Endothelial cell of umbilical vein (primary cell): ENCODE results near the gene CSAG2. TPM values are rescaled to one million over a fixed set of nuclear protein-coding genes. Genes with fewer than 3 reads are reported as not detected.

ENCODE experiments used
- BruUV-seq: library from RNA; stranded (reverse); fragments of 400-500 nt; replicated peaks from 2 replicates; lab custom pipeline; 2021; lab: Mats Ljungman, UMichigan
- CTCF ChIA-PET: fragments of 300-600, 350-600 bp; sonication (Branson Sonifier 250); formaldehyde crosslinking; loops from one replicate; lab custom pipeline; 2021; ENCODE audit warnings: antibody characterized with exemption, inconsistent platforms; lab: Charles Lee
- POLR2A ChIA-PET: fragments of 300-600, 350-600 bp; sonication (Branson Sonifier 250); formaldehyde crosslinking; loops from one replicate; lab custom pipeline; 2021; ENCODE audit warnings: antibody characterized with exemption, inconsistent platforms; lab: Charles Lee
- DNase-seq: peaks from one replicate; pipeline ENCODE4 v3.0.0-alpha.2; 2011; ENCODE audit warnings: low read depth, low spot score
- FAIRE-seq: peaks from 2 replicates; lab custom pipeline; 2011; peaks lifted over from hg19 to GRCh38; lab: Jason Lieb, UNC
- H2AFZ ChIP-seq: 2 replicates; pipeline ENCODE4 v1.6.0; 2012; ENCODE audit warnings: low read depth, low read length, control low read depth, inconsistent platforms
- H3K27ac ChIP-seq: 2 replicates; pipeline ENCODE4 v1.5.1; 2011; ENCODE audit warnings: low read depth, mild to moderate bottlenecking, control low read depth, low read length, moderate library complexity; ENCODE audit not compliant: insufficient read depth
- H3K27me3 ChIP-seq, 2 experiments: 2 replicates each; pipeline versions ENCODE4 v1.6.0 to v1.6.1; 2011; ENCODE audit warnings: low read length in 2 of 2, mixed read lengths in 1 of 2; ENCODE audit not compliant: control insufficient read depth in 2 of 2, insufficient read depth in 2 of 2
- H3K36me3 ChIP-seq, 2 experiments: 2 replicates in 1 of 2; 3 replicates in 1 of 2; pipeline ENCODE4 v1.5.1; 2011; ENCODE audit warnings: low read length in 2 of 2, mild to moderate bottlenecking in 1 of 2, moderate library complexity in 1 of 2; ENCODE audit not compliant: control insufficient read depth in 2 of 2, insufficient read depth in 2 of 2; ENCODE audit errors: extremely low read depth in 1 of 2
- H3K4me1 ChIP-seq: 3 replicates; pipeline ENCODE4 v1.5.1; 2011; ENCODE audit warnings: mild to moderate bottlenecking, low read length; ENCODE audit not compliant: control insufficient read depth, insufficient read depth; ENCODE audit errors: extremely low read depth
- H3K4me2 ChIP-seq: 2 replicates; pipeline ENCODE4 v1.6.1; 2011; ENCODE audit warnings: low read length, control low read depth, mixed read lengths; ENCODE audit not compliant: insufficient read depth
- H3K4me3 ChIP-seq, 3 experiments: fragments of 200-600 bp in 1 of 3; sonication (generic), shearing (Covaris generic) in 1 of 3; replicated peaks in 1 of 3; 2 replicates each; pipeline ENCODE4 v1.5.1; 2011 to 2016; ENCODE audit warnings: control low read depth in 3 of 3, low read length in 3 of 3, mild to moderate bottlenecking in 2 of 3, inconsistent platforms in 1 of 3, low read depth in 1 of 3, moderate library complexity in 1 of 3; ENCODE audit not compliant: insufficient read depth in 1 of 3
- H3K79me2 ChIP-seq: 2 replicates; pipeline ENCODE4 v1.6.0; 2012; ENCODE audit warnings: low read length, inconsistent platforms; ENCODE audit not compliant: control insufficient read depth, insufficient read depth
- H3K9ac ChIP-seq: replicated peaks from 2 replicates; pipeline ENCODE3; 2011; ENCODE audit warnings: low read length, control low read depth; ENCODE audit not compliant: insufficient read depth; ENCODE audit errors: extremely low read depth
- H3K9me1 ChIP-seq: replicated peaks from 3 replicates; pipeline ENCODE4 v1.6.0; 2011; ENCODE audit warnings: mild to moderate bottlenecking, low read length; ENCODE audit not compliant: control insufficient read depth, insufficient read depth; ENCODE audit errors: extremely low read depth
- H3K9me3 ChIP-seq: replicated peaks from 2 replicates; pipeline ENCODE4 v1.5.1; 2012; ENCODE audit warnings: low read length, inconsistent platforms; ENCODE audit not compliant: control insufficient read depth, insufficient read depth
- H4K20me1 ChIP-seq: replicated peaks from 2 replicates; pipeline ENCODE3; 2011; ENCODE audit warnings: mild to moderate bottlenecking, low read length; ENCODE audit not compliant: control insufficient read depth, insufficient read depth; ENCODE audit errors: extremely low read depth
- EZH2 ChIP-seq: IDR thresholded peaks from 2 replicates; pipeline ENCODE4 v1.6.1; 2012; ENCODE audit warnings: borderline replicate concordance, low read depth, mild to moderate bottlenecking, moderate library complexity, low read length, inconsistent platforms; ENCODE audit not compliant: severe bottlenecking
- FOS ChIP-seq: IDR thresholded peaks from 2 replicates; pipeline ENCODE4 v1.6.1; 2011; ENCODE audit warnings: mild to moderate bottlenecking, low read length, moderate library complexity, borderline replicate concordance; ENCODE audit not compliant: insufficient read depth
- GATA2 ChIP-seq: IDR thresholded peaks from 2 replicates; pipeline ENCODE4 v1.7.0; 2011; ENCODE audit warnings: low read depth, mild to moderate bottlenecking, moderate library complexity, mixed read lengths, low read length; ENCODE audit not compliant: insufficient read length, insufficient read depth
- JUN ChIP-seq: IDR thresholded peaks from 2 replicates; pipeline ENCODE4 v1.6.1; 2011; ENCODE audit warnings: borderline replicate concordance, low read depth; ENCODE audit not compliant: insufficient read length, insufficient read depth
- MYC ChIP-seq: IDR thresholded peaks from one replicate; pipeline ENCODE4 v1.6.1; 2011; ENCODE audit warnings: mild to moderate bottlenecking, low read depth, low read length
- POLR2A ChIP-seq: IDR thresholded peaks from 2 replicates; pipeline ENCODE4 v1.6.1; 2012; ENCODE audit warnings: low read depth, mild to moderate bottlenecking, control low read depth, low read length
- POLR2AphosphoS5 ChIP-seq: IDR thresholded peaks from 2 replicates; pipeline ENCODE4 v1.6.1; 2012; ENCODE audit warnings: low read depth, mild to moderate bottlenecking, control low read depth, low read length, moderate library complexity; ENCODE audit not compliant: insufficient read depth
- dilution Hi-C: fragments of 300-500 bp; cut with MboI; formaldehyde crosslinking; loops from one replicate; pipeline ENCODE4 v1.15.0; 2019; ENCODE audit warnings: low sequenced_read_pairs; ENCODE audit not compliant: extremely low pct_ligation_motif_present
- intact Hi-C: fragments of 100-400 bp; cut with micrococcal nuclease; formaldehyde crosslinking; loops from one replicate; pipeline ENCODE4 v1.10.0; 2022
- polyA plus RNA-seq, 4 experiments: library from polyadenylated mRNA; depleted of rRNA in 3 of 4; stranded (reverse) in 3 of 4; unstranded in 1 of 4; fragments of >200 nt; gene quantifications; 2 replicates each; pipeline versions ENCODE4 v1.2.1 to v1.2.3, GENCODE V29; 2011 to 2012; ENCODE audit warnings: missing spikeins in 1 of 4
- total RNA-seq: library from RNA; stranded (reverse); gene quantifications from 2 replicates; pipeline ENCODE4 v1.2.3, GENCODE V29; 2021
- TF ChIP-seq, protein P1 (sequence below): IDR thresholded peaks from 2 replicates; pipeline ENCODE4 v1.6.1; 2011; ENCODE audit not compliant: insufficient read depth, insufficient read length
- TF ChIP-seq, protein P2 (sequence below), 2 donors: IDR thresholded peaks; 1 replicate in 1 of 2; 2 replicates in 1 of 2; pipeline ENCODE4 v1.5.1; 2011; ENCODE audit warnings: low read length in 2 of 2, mild to moderate bottlenecking in 2 of 2, moderate library complexity in 2 of 2, control low read depth in 1 of 2, inconsistent platforms in 1 of 2, low read depth in 1 of 2; ENCODE audit not compliant: insufficient read depth in 1 of 2; ENCODE audit errors: extremely low read depth in 1 of 2

The CSAG2 gene
- total and polyA plus RNA-seq, 2 donors (not counting 3 experiments of a cell fraction or from before 2014, with no cell fraction given) = not detected

GRCh38 chrX:152663086-152663485 is 46.0 kb downstream of the CSAG2 start:
- ChIA-PET CTCF (no interaction called here), POLR2A (no interaction called here)
- H3K9me1 ChIP-seq = no peaks in the 10 kb centered on the region
- H3K9me3 ChIP-seq = no peaks in the 10 kb centered on the region
- FAIRE-seq (no peak), DNase-seq (no peak)
- H3K79me2 ChIP-seq = no peaks in the 10 kb centered on the region
- H3K4me3 ChIP-seq = no peak overlapping the region
- no peak overlapping the region for H2AFZ ChIP-seq
- H3K4me2 ChIP-seq = no peak overlapping the region
- dilution Hi-C loops (no loop called here), intact Hi-C loops (no loop called here)
- no peaks in the 10 kb centered on the region for H3K36me3 ChIP-seq
- H3K4me1 ChIP-seq = no peaks in the 10 kb centered on the region
- TF ChIP-seq MYC (no peak), POLR2A (no peak)
- TF ChIP-seq, protein P1, sequence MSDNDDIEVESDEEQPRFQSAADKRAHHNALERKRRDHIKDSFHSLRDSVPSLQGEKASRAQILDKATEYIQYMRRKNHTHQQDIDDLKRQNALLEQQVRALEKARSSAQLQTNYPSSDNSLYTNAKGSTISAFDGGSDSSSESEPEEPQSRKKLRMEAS = no peak
- no TSS peak for BruUV-seq
- H3K9ac ChIP-seq = no peak overlapping the region
- no peaks in the 10 kb centered on the region for H3K27me3 ChIP-seq
- no peaks in the 10 kb centered on the region for H4K20me1 ChIP-seq
- no peak overlapping the region for H3K27ac ChIP-seq

DNA sequence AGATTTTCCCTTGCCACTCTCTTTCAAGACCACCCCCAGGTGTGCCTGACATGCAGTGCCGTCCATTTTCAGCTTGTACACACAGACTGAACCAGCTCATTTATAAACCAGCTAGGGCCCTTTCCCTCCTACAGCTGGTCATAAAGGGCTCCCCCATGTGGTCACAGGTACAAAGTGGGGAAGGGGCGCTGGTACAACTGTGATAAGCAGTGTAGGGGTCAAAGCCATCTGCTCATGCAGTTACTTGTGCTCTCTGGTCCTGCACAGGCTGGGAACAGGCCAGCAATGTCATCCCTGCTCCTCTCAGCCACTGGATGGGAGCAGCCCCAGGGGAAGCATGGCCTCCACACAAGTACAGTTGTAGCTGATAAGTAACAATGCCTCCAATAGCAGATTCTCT is 50.8 kb downstream of the CSAG2 start:
- dilution Hi-C loops (no loop called here), intact Hi-C loops (no loop called here)
- Histone ChIP-seq H3K4me3 (no peak overlapping the region), H3K27me3 (no peaks in the 10 kb centered on the region), H3K9me1 (no peaks in the 10 kb centered on the region), H3K4me1 (no peaks in the 10 kb centered on the region), H3K36me3 (no peaks in the 10 kb centered on the region), H2AFZ (no peak overlapping the region), H4K20me1 (no peaks in the 10 kb centered on the region), H3K27ac (no peak overlapping the region), H3K4me2 (no peak overlapping the region), H3K9ac (no peak overlapping the region), H3K9me3 (no peaks in the 10 kb centered on the region), H3K79me2 (no peaks in the 10 kb centered on the region)
- FAIRE-seq (no peak), DNase-seq (no peak)
- no TSS peak for BruUV-seq
- POLR2A ChIA-PET = no interaction called here
- TF ChIP-seq JUN (no peak), MYC (no peak), FOS (no peak), GATA2 (no peak), EZH2 (no peak), POLR2AphosphoS5 (no peak), POLR2A (no peak)
- TF ChIP-seq, protein P1 = no peak
- TF ChIP-seq, protein P2, sequence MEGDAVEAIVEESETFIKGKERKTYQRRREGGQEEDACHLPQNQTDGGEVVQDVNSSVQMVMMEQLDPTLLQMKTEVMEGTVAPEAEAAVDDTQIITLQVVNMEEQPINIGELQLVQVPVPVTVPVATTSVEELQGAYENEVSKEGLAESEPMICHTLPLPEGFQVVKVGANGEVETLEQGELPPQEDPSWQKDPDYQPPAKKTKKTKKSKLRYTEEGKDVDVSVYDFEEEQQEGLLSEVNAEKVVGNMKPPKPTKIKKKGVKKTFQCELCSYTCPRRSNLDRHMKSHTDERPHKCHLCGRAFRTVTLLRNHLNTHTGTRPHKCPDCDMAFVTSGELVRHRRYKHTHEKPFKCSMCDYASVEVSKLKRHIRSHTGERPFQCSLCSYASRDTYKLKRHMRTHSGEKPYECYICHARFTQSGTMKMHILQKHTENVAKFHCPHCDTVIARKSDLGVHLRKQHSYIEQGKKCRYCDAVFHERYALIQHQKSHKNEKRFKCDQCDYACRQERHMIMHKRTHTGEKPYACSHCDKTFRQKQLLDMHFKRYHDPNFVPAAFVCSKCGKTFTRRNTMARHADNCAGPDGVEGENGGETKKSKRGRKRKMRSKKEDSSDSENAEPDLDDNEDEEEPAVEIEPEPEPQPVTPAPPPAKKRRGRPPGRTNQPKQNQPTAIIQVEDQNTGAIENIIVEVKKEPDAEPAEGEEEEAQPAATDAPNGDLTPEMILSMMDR (IDR thresholded peaks at IDR 0.05; ENCODE audit: extremely low read depth in 1 of 2, insufficient read depth in 1 of 2, low read depth in 1 of 2, low read length in 2 of 2) = no peak
- CTCF ChIA-PET = no interaction called here
